ENCODE results near the gene DCAF5.

The DCAF5 gene

DNA sequence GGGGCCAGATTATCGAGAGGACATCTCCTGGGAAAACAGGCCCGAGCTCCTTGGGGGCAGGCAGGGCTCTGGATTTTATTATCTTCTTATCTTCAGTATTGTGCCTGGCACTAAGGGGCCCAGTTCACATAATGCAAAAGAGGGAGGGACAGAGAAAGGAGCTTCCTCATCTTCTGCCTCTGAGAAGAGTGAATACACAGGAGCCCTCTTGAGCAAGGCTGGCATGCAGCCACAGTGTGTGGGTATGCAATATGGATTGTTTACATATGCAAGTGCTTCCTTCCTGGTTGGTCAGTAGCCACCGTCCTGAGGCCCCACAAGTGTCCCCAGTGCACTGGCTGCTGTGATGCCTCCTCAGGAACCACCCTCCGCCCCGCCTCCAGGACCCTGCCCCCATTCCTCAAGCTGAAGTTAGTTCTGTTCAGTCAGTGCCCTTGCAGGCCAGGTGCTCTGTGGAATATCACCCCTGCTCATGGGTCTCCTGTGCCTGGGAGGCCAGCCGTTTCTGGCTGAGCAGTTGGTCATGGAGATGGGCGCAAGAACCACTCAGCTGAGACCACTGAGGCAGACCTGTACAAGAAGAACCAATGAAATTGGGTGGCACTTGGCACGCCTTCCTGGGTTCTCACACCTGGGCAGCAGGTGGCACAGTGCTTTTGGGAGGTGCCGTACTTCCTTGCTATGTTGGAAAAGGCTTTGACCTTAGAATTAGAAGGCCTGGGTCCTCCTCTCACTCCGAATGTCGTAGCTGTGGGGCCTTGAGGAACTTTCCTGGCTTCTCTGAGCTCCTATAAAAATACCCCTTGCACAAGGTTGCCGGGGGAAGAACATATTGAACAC lies 138.8 kb downstream of the DCAF5 start:
- TF ChIP-seq, protein P1, sequence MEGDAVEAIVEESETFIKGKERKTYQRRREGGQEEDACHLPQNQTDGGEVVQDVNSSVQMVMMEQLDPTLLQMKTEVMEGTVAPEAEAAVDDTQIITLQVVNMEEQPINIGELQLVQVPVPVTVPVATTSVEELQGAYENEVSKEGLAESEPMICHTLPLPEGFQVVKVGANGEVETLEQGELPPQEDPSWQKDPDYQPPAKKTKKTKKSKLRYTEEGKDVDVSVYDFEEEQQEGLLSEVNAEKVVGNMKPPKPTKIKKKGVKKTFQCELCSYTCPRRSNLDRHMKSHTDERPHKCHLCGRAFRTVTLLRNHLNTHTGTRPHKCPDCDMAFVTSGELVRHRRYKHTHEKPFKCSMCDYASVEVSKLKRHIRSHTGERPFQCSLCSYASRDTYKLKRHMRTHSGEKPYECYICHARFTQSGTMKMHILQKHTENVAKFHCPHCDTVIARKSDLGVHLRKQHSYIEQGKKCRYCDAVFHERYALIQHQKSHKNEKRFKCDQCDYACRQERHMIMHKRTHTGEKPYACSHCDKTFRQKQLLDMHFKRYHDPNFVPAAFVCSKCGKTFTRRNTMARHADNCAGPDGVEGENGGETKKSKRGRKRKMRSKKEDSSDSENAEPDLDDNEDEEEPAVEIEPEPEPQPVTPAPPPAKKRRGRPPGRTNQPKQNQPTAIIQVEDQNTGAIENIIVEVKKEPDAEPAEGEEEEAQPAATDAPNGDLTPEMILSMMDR (IDR thresholded peaks at IDR 0.05; ENCODE audit: low read depth, low read length): no peak
- in situ Hi-C loops (cut with HindIII; ENCODE audit: low sequenced_read_pairs): no loop called here
- no peak overlapping the region for H3K4me3 ChIP-seq (ENCODE audit: low read depth, low read length)
- peak; percentile 16 for DNase-seq (ENCODE audit: low read depth, low spot score)

DNA sequence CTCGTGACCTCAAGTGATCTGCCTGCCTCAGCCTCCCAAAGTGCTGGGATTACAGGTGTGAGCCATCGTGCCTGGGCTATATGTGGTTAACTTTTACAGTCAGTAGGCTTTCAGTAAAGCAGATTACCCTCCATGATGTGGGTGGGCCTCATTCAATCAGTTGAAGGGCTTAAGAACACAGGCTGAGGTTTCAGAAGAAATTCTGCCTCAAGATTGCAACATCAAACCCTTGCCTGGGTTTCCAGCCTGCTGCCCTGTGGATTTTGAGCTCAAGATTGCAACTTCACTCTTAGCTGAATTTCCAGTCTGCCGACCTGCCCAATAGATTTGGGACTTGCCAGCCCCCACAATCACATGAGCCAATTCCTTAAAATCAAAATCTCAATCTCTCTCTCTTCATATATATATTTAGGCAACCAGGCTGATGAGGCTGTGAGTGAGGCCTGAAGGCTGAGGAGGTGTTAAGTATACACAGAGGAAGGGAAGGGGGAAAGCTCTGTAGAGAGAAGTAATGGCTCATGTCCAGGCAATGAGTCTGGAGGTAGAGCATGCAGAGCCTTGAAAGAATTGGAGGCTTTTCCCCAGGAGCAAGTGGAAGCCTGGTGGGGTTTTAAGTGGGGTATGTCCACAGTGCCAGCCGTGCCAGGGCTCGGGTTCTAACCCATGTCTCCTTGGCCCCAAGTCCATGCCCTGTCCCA lies 140.5 kb downstream of the DCAF5 start:
- TF ChIP-seq, protein P1 (IDR thresholded peaks at IDR 0.05; ENCODE audit: low read depth, low read length): no peak
- in situ Hi-C loops (cut with HindIII; ENCODE audit: low sequenced_read_pairs): no loop called here

DNA sequence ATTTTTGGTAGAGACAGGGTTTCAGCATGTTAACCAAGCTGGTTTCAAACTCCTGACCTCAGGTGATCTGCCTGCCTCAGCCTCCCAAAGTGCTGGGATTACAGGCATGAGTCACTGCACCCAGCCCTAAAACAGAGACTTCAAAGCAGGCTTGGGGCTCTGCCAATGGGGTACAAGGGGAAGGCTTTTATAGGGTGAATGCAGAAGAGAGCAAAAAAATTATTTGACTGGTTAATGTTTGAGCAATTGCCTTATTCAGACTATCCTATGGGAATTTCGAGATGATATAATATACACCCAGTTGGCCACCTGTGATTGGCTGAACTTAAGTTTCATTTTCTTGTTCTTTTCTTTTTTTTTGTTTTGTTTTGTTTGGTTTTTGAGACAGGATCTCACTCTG lies 142.3 kb downstream of the DCAF5 start:
- no peak overlapping the region for H3K4me3 ChIP-seq (ENCODE audit: low read depth, low read length)
- DNase-seq (ENCODE audit: low read depth, low spot score): no peak
- in situ Hi-C loops (cut with HindIII; ENCODE audit: low sequenced_read_pairs): no loop called here
- TF ChIP-seq, protein P1 (IDR thresholded peaks at IDR 0.05; ENCODE audit: low read depth, low read length): no peak

More for the DNA sequence above, 140.5 kb downstream of the DCAF5 start:
- H3K4me3 ChIP-seq (ENCODE audit: low read depth, low read length): no peak overlapping the region
- no peak for DNase-seq (ENCODE audit: low read depth, low spot score)

DNA sequence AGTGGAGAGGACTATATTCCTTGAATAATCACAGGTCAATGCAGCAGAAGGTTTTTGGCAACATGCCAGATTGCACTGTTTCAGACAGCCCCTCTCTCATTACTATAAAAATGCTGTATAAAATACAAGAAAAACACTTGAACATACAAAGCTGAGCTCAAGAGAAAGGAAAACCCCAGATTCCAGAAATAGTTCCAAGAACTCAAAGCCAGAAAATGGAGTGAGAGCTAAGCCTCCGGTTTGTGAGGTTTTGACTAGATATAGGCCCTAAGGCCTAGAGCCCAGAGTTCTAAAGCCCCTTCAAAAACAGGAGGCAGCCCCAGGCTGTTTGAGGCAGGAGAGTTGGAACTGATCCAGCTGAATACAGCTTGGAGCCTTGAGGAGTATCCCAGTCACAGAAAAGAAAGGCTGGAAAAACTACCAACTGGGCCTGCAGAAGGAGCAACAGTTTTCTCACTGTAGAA lies 144.5 kb downstream of the DCAF5 start:
- TF ChIP-seq, protein P1 (IDR thresholded peaks at IDR 0.05; ENCODE audit: low read depth, low read length): no peak
- no peak overlapping the region for H3K4me3 ChIP-seq (ENCODE audit: low read depth, low read length)
- in situ Hi-C loops (cut with HindIII; ENCODE audit: low sequenced_read_pairs): no loop called here
- peak; percentile 53 for DNase-seq (ENCODE audit: low read depth, low spot score)

DNA sequence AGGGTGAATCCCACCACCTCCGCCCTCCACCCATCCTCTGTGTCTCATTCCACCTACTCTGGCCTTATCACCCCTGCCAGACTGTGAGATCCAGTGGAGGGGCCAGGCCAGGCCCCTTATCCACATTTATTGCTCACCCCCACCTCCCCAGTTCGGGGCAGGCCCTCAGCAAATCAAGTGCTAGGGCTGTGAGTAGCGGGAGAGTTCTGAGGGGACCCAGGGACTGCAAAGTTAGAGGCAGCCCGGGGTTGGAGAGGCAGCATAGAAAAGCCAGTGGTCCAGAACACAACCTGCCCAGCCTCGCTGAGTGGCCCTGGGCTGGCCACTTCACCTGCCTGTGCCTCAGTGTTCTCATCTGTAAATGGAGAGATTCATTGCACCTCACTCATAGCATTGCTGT lies 146.6 kb downstream of the DCAF5 start:
- in situ Hi-C loops (cut with HindIII; ENCODE audit: low sequenced_read_pairs): no loop called here
- H3K4me3 ChIP-seq (ENCODE audit: low read depth, low read length): no peak overlapping the region
- TF ChIP-seq, protein P1 (IDR thresholded peaks at IDR 0.05; ENCODE audit: low read depth, low read length): no peak
- no peak for DNase-seq (ENCODE audit: low read depth, low spot score)

DNA sequence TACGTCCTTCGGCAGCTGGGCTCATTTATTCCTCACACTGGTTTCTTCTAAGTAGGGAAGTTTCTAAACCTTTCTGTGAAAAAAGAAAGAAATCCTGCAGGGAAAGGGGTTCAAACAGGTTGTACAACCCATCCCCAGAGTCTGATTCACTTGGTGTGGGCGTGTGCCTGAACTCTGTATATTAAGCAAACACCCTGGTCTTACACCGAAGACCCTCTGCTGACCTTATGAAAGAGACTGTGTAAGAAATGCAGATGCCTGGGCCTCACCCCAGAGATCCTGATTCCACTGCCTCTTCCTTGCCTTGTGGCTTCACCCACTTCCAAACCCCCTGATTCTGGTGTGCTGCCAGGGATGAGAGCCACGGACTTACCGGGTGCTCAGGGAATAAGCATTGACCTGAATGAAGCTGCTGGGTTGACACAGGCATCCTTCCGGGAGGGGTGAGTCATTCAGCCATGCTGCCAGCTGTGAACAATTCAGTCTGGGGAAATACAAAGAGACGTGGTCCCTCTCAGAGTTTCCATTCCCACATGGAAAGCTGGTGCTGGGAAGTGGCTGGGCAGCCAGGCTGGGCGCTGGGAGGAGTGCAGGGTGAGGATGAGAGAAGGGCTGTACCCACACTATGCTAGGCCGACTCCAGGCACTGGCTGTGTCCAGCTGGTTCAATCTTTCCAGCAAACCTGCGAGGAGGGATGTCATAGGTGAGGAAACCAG lies 147.3 kb downstream of the DCAF5 start:
- DNase-seq (ENCODE audit: low read depth, low spot score): peak; percentile 93
- in situ Hi-C loops (cut with HindIII; ENCODE audit: low sequenced_read_pairs): no loop called here

More for the DNA sequence above, 147.3 kb downstream of the DCAF5 start:
- H3K4me3 ChIP-seq (ENCODE audit: low read depth, low read length): no peak overlapping the region
- TF ChIP-seq, protein P1 (IDR thresholded peaks at IDR 0.05; ENCODE audit: low read depth, low read length): no peak
